ENCODE measurements around the gene OR51V1. TPM values are rescaled to one million over a fixed set of nuclear protein-coding genes. Genes with fewer than 3 reads are reported as not detected.

Gene OR51V1
- total and polyA plus RNA-seq, 2 donors (not counting 1 experiment from before 2014, with no cell fraction given): not detected

- H3K36me3 ChIP-seq (replicated peaks in 1 of 2; ENCODE audit: control extremely low read depth in 1 of 2, control insufficient read depth in 1 of 2, extremely low read depth in 1 of 2, insufficient read depth in 2 of 2, low read length in 1 of 2): no peaks in the 10 kb centered on the region
- ChIA-PET CTCF (no interaction called here), POLR2A (no interaction called here)
- no peaks in the 10 kb centered on the region for H3K27me3 ChIP-seq (replicated peaks in 1 of 4; ENCODE audit: control extremely low read depth in 1 of 4, control insufficient read depth in 3 of 4, insufficient read depth in 4 of 4, low read length in 3 of 4)
- H3K4me2 ChIP-seq (replicated peaks; ENCODE audit: low read depth, low read length, poor library complexity, severe bottlenecking): no peak overlapping the region
- no peaks in the 10 kb centered on the region for H3K9me3 ChIP-seq (ENCODE audit: control extremely low read depth in 1 of 3, control insufficient read depth in 2 of 3, insufficient read depth in 1 of 3, low read length in 2 of 3)
- Mint-ChIP-seq H3K9me3 (ENCODE audit: insufficient read depth) (no peaks in the 10 kb centered on the region), H3K27me3 (peaks cover 18% of the 10 kb centered on the region), H3K4me3 (no peak overlapping the region), H3K27ac (no peak overlapping the region), H3K4me1 (no peaks in the 10 kb centered on the region)
- intact Hi-C loops (cut with micrococcal nuclease): no loop called here
- H3K4me3 ChIP-seq (ENCODE audit: control extremely low read depth in 1 of 5, extremely low read depth in 1 of 5, insufficient read depth in 1 of 5, low read depth in 2 of 5, low read length in 4 of 5): no peak overlapping the region
- no peak for DNase-seq
- no peak overlapping the region for H3K27ac ChIP-seq (ENCODE audit: low read length in 2 of 2)
- TF ChIP-seq EZH2 (IDR thresholded peaks at IDR 0.05; ENCODE audit: borderline replicate concordance, insufficient read depth, low read depth, low read length, poor library complexity, severe bottlenecking) (no peak), CTCF (IDR thresholded peaks at IDR 0.05) (no peak)
- no peaks in the 10 kb centered on the region for H3K4me1 ChIP-seq (ENCODE audit: control insufficient read depth in 2 of 2, insufficient read depth in 2 of 2, low read length in 2 of 2)
- no peak for ATAC-seq (ENCODE audit: low read depth)
- no peak overlapping the region for H2AFZ ChIP-seq (ENCODE audit: insufficient read depth, low read depth, low read length, poor library complexity, severe bottlenecking)
- WGBS (ENCODE audit: insufficient coverage): 100% methylated on average over 1 of the region's 3 CpGs
- no peaks in the 10 kb centered on the region for H4K20me1 ChIP-seq (ENCODE audit: control insufficient read depth, insufficient read depth, low read length, poor library complexity, severe bottlenecking)
- no peaks in the 10 kb centered on the region for H3K79me2 ChIP-seq (ENCODE audit: control insufficient read depth, insufficient read depth, low read length)
- H3K9ac ChIP-seq (ENCODE audit: low read length): no peak overlapping the region
Measured at GRCh38 chr11:5247472-5248192, 47.1 kb upstream of the OR51V1 start.

GRCh38 chr11:5246772-5247471, 46.4 kb upstream of the OR51V1 start:
- Histone ChIP-seq H3K27me3 (replicated peaks in 1 of 4; ENCODE audit: control extremely low read depth in 1 of 4, control insufficient read depth in 3 of 4, insufficient read depth in 4 of 4, low read length in 3 of 4) (no peaks in the 10 kb centered on the region), H3K9ac (ENCODE audit: low read length) (no peak overlapping the region), H3K4me3 (ENCODE audit: control extremely low read depth in 1 of 5, extremely low read depth in 1 of 5, insufficient read depth in 1 of 5, low read depth in 2 of 5, low read length in 4 of 5) (no peak overlapping the region), H3K79me2 (ENCODE audit: control insufficient read depth, insufficient read depth, low read length) (no peaks in the 10 kb centered on the region), H3K9me3 (ENCODE audit: control extremely low read depth in 1 of 3, control insufficient read depth in 2 of 3, insufficient read depth in 1 of 3, low read length in 2 of 3) (no peaks in the 10 kb centered on the region), H3K4me1 (ENCODE audit: control insufficient read depth in 2 of 2, insufficient read depth in 2 of 2, low read length in 2 of 2) (no peaks in the 10 kb centered on the region), H4K20me1 (ENCODE audit: control insufficient read depth, insufficient read depth, low read length, poor library complexity, severe bottlenecking) (no peaks in the 10 kb centered on the region), H3K27ac (ENCODE audit: low read length in 2 of 2) (no peak overlapping the region), H2AFZ (ENCODE audit: insufficient read depth, low read depth, low read length, poor library complexity, severe bottlenecking) (no peak overlapping the region), H3K36me3 (replicated peaks in 1 of 2; ENCODE audit: control extremely low read depth in 1 of 2, control insufficient read depth in 1 of 2, extremely low read depth in 1 of 2, insufficient read depth in 2 of 2, low read length in 1 of 2) (no peaks in the 10 kb centered on the region), H3K4me2 (replicated peaks; ENCODE audit: low read depth, low read length, poor library complexity, severe bottlenecking) (no peak overlapping the region)
- 50% methylated on average over 1 of the region's 6 CpGs for WGBS (ENCODE audit: insufficient coverage)
- DNase-seq (no peak), ATAC-seq (ENCODE audit: low read depth) (no peak)
- Mint-ChIP-seq H3K27me3 (peaks cover 17% of the 10 kb centered on the region), H3K9me3 (ENCODE audit: insufficient read depth) (no peaks in the 10 kb centered on the region), H3K4me1 (no peaks in the 10 kb centered on the region), H3K4me3 (no peak overlapping the region), H3K27ac (no peak overlapping the region)
- intact Hi-C loops (cut with micrococcal nuclease): no loop called here
- POLR2A ChIA-PET: no interaction called here
- CTCF ChIA-PET: no interaction called here
- no peak for TF ChIP-seq EZH2 (IDR thresholded peaks at IDR 0.05; ENCODE audit: borderline replicate concordance, insufficient read depth, low read depth, low read length, poor library complexity, severe bottlenecking)
- no peak for TF ChIP-seq CTCF (IDR thresholded peaks at IDR 0.05)

Data from B cell (primary cell).